Gastrocnemius medialis (tissue), 4 donors: ENCODE measurements around the gene ZYX.

Source experiments
- POLR2A ChIP-seq, 2 donors: fragments of 450-650 bp; IDR thresholded peaks; one replicate each; pipeline ENCODE4 v1.6.1; 2017; ENCODE audit warnings: antibody characterized with exemption in 2 of 2, mild to moderate bottlenecking in 2 of 2, moderate library complexity in 2 of 2
- TF ChIP-seq, protein P1 (sequence below), 5 experiments: fragments of 450-650 bp in 3 of 5; fragments of 200-600 bp in 2 of 5; sonication (generic) in 2 of 5; IDR thresholded peaks in 4 of 5; conservative IDR thresholded peaks in 1 of 5; 1 replicate in 4 of 5; 2 replicates in 1 of 5; pipeline ENCODE4 v1.5.1; 2016 to 2019; ENCODE audit warnings: antibody characterized with exemption in 5 of 5, mild to moderate bottlenecking in 3 of 5, moderate library complexity in 3 of 5

DNA sequence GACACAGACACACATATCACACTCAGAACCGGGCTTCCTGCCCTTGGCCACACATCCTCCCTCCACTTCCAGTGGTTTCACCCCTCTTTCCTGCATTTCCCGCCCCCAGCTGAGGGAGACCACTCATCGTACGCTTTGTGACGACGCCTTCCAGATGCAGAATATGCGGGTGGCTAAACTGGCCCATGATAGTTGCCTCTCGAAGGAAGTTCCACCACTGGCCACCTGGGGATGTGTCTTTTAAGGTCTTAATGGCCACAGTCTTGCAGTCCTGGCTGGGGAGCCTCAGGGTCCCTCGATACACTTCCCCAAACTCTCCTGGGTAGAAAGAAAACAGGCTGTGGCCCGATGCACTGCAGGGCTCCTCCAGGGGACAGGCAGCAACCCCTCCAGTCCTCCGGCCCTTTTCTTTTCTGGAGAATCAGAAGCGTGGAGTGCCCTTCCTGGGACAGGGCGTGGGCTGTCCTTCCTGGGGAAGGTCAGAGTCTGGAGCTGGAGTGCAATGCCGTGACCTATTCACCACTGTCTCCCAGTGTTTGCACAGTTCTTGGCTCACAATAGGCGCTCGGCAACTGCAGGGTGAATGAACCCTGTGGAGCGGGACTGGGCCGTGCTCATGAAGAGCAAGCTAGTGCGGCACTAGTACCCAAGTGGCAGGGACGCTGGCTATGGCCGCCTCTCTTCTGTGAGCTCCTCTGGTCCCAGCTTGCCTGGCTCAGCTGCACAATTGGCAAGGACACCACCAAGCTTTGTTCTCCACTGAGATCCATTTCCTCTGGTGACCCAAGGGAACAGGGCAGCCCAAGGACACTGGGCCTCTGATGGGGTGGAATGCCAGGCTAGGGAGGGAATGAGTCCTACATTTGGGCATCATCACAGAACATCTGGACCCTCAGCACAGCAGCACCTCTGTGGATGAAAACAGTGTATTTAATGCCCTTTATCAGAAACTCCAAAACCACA, 14.3 kb downstream of the ZYX start:
- TF ChIP-seq, protein P1, sequence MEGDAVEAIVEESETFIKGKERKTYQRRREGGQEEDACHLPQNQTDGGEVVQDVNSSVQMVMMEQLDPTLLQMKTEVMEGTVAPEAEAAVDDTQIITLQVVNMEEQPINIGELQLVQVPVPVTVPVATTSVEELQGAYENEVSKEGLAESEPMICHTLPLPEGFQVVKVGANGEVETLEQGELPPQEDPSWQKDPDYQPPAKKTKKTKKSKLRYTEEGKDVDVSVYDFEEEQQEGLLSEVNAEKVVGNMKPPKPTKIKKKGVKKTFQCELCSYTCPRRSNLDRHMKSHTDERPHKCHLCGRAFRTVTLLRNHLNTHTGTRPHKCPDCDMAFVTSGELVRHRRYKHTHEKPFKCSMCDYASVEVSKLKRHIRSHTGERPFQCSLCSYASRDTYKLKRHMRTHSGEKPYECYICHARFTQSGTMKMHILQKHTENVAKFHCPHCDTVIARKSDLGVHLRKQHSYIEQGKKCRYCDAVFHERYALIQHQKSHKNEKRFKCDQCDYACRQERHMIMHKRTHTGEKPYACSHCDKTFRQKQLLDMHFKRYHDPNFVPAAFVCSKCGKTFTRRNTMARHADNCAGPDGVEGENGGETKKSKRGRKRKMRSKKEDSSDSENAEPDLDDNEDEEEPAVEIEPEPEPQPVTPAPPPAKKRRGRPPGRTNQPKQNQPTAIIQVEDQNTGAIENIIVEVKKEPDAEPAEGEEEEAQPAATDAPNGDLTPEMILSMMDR (IDR thresholded peaks at IDR 0.05 in 4 of 5, conservative IDR thresholded peaks at IDR 0.05 in 1 of 5): no peak
- TF ChIP-seq POLR2A (IDR thresholded peaks at IDR 0.05): no peak
